IPS DF 6.9 (cell line): ENCODE results near the gene ARNT2.

Experiments
- DNase-seq: peaks from one replicate; pipeline ENCODE4 v3.0.0-alpha.2; 2013; ENCODE audit warnings: low read depth, low spot score
- H3K27ac ChIP-seq: one replicate; pipeline ENCODE4 v1.5.1; 2013; ENCODE audit warnings: low read length, control low read depth
- H3K27me3 ChIP-seq: 2 replicates; pipeline ENCODE4 v1.6.1; 2013; ENCODE audit warnings: mild to moderate bottlenecking, low read length; ENCODE audit not compliant: control insufficient read depth, insufficient read depth
- H3K36me3 ChIP-seq: 2 replicates; pipeline ENCODE4 v1.6.1; 2013; ENCODE audit warnings: low read length; ENCODE audit not compliant: control insufficient read depth, insufficient read depth
- H3K4me1 ChIP-seq: 2 replicates; pipeline ENCODE4 v1.6.1; 2013; ENCODE audit warnings: low read length; ENCODE audit not compliant: control insufficient read depth, insufficient read depth
- H3K4me3 ChIP-seq: 2 replicates; pipeline ENCODE4 v1.5.1; 2013; ENCODE audit warnings: mild to moderate bottlenecking, low read length
- H3K9me3 ChIP-seq: 2 replicates; pipeline ENCODE4 v1.6.1; 2013; ENCODE audit warnings: low read length, inconsistent platforms; ENCODE audit not compliant: control insufficient read depth, insufficient read depth
- WGBS: extraction: QIAGEN DNeasy Blood & Tissue Kit; methylation state at CpG from one replicate; pipeline ENCODE4 v1.1.7; 2013; ENCODE audit warnings: mixed read lengths, missing lambda C conversion rate; ENCODE audit not compliant: insufficient read length, insufficient coverage; 5-methylcytosine and 5-hydroxymethylcytosine counted together

The ARNT2 gene

DNA sequence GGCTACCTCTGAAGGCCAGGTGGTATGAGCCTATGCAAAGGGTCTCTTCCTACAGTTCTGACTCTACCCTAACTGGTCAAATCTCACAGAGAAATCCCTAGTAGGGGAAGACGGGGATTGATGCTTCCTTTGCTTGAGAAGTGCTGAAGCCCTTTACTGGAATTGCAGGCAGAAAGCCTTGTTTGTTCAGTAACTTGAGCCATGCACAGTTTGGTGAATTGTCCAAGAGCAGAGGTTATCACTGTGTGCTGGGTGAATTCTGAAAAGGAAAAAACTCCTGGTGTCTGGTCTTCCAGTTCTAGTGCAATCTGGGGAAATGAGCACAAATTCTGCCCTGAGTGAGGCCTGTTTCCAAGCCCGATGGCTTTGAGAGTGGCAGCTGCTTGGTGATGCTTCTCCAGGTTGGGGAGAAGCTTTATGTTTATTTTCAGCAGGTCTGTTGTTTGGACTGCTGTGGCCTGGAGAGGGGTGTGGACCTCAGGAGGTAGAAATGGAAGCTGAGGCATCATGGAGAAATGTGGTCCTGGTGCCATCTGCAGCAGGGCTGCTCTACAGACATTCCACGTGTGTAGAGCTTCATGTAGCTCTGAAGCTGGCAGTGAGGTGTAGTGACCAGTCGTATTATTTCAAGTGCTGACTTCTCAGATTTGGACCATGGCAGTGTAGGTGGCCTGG lies 60.9 kb downstream of the ARNT2 start:
- Histone ChIP-seq H3K4me1 (0 out of 2 replicates have a peak, but pooled peaks cover 3% of the 10 kb centered on the region), H3K27me3 (no peaks in the 10 kb centered on the region)

DNA sequence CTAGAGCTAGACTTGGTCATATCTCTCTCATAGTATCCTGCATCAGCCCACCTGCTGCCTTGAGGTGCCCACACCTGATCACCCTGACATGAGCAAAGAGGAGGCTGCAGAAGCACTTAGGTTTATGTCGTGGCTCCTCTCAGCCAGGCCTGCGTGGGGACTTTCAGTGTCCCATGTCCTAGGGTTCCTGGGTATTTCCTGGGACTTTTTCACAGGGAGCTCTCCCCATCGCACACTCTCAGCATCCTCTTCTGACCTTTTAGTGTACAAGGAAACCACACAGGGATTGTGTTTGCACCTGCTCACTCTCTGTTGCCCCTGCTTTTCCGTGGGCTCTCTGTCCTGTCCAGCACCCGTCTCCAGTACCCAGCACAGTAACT lies 61.4 kb downstream of the ARNT2 start:
- Histone ChIP-seq H3K27me3 (no peaks in the 10 kb centered on the region), H3K36me3 (no peaks in the 10 kb centered on the region), H3K4me3 (no peak overlapping the region), H3K27ac (no peak overlapping the region), H3K4me1 (0 out of 2 replicates have a peak, but pooled peaks cover 3% of the 10 kb centered on the region), H3K9me3 (no peaks in the 10 kb centered on the region)
- WGBS, result no CpG with 5 or more reads among the region's 5 CpGs
- DNase-seq, result no peak

More for the DNA sequence above, 60.9 kb downstream of the ARNT2 start:
- Histone ChIP-seq H3K27ac (no peak overlapping the region), H3K36me3 (no peaks in the 10 kb centered on the region), H3K4me3 (no peak overlapping the region), H3K9me3 (no peaks in the 10 kb centered on the region)
- no CpG with 5 or more reads among the region's 4 CpGs for WGBS
- DNase-seq, result no peak

DNA sequence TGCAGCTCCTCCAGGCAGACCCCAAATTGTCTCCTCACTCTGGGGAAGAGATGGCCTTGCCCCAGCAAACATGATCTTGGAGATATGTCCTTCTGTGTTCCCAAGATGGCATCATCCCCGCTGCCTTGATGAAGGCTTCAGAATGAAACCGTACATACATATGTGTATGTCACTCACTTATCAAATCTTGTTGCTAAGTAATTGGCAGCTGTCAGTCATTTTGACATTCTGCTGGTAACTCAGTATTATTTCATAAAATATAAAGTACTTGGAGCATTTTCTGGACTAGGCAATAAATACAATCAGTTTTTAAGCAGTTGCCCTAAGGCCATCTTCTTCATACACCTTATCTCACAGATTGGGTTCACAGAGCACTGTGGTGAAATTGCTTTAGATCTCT lies 62.4 kb downstream of the ARNT2 start:
- Histone ChIP-seq H3K27me3 (no peaks in the 10 kb centered on the region), H3K9me3 (no peaks in the 10 kb centered on the region), H3K4me3 (no peak overlapping the region), H3K27ac (no peak overlapping the region), H3K36me3 (no peaks in the 10 kb centered on the region), H3K4me1 (0 out of 2 replicates have a peak, but pooled peaks cover 3% of the 10 kb centered on the region)
- no peak for DNase-seq
- no CpG with 5 or more reads among the region's 2 CpGs for WGBS

DNA sequence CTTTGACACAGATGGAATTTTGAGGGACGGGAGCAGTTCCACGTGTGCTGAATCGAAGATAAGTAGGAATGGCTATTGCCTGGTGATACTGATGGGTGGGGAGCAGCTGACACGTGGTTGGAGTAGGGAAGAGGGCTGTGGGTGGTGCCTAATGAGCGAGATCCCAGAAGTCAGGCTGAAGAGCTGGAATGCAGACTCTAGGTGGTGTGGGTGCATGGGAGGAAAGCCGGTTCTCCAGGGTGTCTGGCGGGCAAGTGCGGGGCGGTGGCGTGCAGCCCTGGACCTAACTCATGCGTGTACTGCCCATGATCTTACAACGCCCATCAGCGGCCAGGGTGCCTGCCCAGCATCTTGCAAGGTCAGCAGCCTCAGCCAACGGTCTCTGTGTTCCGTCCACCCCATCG lies 63.1 kb downstream of the ARNT2 start:
- no peak for DNase-seq
- H3K4me1 ChIP-seq, result peaks cover 3% of the 10 kb centered on the region; the same call in 1 of the 2 replicates
- no peaks in the 10 kb centered on the region for H3K27me3 ChIP-seq
- no peaks in the 10 kb centered on the region for H3K9me3 ChIP-seq
- no CpG with 5 or more reads among the region's 16 CpGs for WGBS
- no peaks in the 10 kb centered on the region for H3K36me3 ChIP-seq
- H3K27ac ChIP-seq, result no peak overlapping the region
- no peak overlapping the region for H3K4me3 ChIP-seq

DNA sequence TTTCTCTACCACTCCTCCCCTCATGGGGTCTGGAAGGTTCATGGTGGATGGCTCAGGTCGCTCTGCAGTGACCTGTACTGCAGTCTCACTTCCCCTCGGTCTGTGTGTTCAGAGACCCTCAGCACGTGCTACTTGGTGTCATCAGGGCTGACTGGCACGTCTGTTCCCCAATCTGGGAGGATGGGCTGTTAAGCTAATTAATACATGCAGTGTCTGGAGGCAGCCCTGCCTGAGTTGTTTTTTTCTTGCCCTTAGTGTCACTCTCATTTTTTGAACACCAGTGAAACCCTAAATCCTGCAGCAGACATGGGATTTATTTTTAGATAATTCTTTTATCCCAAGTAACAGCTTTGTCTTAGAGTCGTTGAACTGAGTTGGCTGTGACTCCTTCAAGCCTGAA lies 64.6 kb downstream of the ARNT2 start:
- Histone ChIP-seq H3K9me3 (no peaks in the 10 kb centered on the region), H3K4me3 (no peak overlapping the region), H3K27me3 (no peaks in the 10 kb centered on the region), H3K27ac (no peak overlapping the region), H3K36me3 (no peaks in the 10 kb centered on the region), H3K4me1 (peaks cover 9% of the 10 kb centered on the region; the same call in 1 of the 2 replicates)
- DNase-seq, result no peak
- no CpG with 5 or more reads among the region's 5 CpGs for WGBS

DNA sequence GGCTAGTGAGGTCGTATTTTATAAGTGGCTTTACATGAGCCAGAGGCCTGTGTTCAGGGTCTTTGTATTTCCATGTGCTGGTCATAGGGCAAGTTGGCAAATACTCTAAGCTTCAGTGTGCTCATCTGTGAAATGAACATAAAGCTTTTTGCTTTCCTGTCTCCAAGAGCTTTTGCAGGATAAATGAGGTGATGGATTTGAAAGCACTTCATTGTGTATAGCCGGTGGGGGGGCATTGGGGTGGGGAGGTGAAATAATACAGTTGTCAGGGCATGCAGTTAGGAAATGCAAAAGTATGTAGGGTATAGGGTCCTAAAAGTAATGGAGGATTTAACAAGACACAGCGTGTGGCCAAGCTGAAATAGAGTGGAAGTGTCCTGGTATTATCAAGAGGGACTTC lies 67.7 kb downstream of the ARNT2 start:
- DNase-seq, result no peak
- H3K4me1 ChIP-seq, result peaks cover 10% of the 10 kb centered on the region; the same call in 1 of the 2 replicates
- no peaks in the 10 kb centered on the region for H3K9me3 ChIP-seq
- H3K27ac ChIP-seq, result no peak overlapping the region
- WGBS, result no CpG with 5 or more reads among the region's 3 CpGs
- H3K27me3 ChIP-seq, result no peaks in the 10 kb centered on the region
- no peak overlapping the region for H3K4me3 ChIP-seq
- no peaks in the 10 kb centered on the region for H3K36me3 ChIP-seq

DNA sequence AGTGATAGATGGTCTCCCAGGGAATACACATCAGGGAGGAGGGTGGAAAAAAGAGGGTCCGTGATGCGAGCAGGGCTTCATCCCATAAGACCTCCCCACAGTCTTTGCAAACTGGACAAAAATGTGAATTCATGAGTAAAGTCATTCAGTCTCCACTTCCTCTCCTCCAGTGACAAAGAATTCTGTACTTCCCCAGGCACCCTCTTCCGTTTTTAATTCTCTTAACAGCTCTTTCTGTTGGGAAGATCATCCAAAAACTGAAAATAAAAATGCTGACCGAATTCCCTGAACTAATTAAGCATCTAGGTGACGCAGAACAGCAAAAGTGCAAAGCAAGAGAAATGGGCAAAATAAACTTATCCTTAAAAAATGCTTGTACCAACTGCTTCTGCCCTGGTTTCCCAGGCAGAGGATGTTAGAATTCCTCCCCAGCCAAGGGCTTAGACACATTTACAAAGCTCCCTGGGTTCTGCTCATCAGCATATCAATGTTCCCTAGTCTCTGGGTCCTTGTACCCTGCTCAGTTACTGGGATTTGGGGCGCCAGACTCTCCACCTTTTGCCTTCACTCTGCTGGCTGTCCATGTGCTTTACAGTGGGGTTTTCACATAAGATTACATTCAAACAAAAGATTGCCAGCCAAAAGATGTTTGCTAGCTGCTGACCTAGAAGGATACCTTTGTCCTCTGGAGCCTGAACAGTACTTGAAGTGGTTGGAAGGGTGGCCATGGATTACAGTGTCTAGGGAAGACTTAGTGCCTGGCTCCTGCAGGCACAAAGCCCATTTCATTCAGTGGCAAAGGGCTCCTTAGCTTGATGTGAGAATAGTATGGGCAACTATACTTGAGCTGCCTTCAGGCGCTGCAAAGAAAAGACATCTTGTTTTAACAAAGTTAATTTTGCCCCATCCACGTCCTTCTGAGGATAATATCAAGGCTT lies 69.4 kb downstream of the ARNT2 start:
- no peaks in the 10 kb centered on the region for H3K27me3 ChIP-seq
- H3K4me1 ChIP-seq, result peaks cover 7% of the 10 kb centered on the region; the same call in 1 of the 2 replicates
- no CpG with 5 or more reads among the region's 8 CpGs for WGBS
- no peak for DNase-seq
- no peak overlapping the region for H3K27ac ChIP-seq
- H3K4me3 ChIP-seq, result no peak overlapping the region
- no peaks in the 10 kb centered on the region for H3K9me3 ChIP-seq
- H3K36me3 ChIP-seq, result no peaks in the 10 kb centered on the region

DNA sequence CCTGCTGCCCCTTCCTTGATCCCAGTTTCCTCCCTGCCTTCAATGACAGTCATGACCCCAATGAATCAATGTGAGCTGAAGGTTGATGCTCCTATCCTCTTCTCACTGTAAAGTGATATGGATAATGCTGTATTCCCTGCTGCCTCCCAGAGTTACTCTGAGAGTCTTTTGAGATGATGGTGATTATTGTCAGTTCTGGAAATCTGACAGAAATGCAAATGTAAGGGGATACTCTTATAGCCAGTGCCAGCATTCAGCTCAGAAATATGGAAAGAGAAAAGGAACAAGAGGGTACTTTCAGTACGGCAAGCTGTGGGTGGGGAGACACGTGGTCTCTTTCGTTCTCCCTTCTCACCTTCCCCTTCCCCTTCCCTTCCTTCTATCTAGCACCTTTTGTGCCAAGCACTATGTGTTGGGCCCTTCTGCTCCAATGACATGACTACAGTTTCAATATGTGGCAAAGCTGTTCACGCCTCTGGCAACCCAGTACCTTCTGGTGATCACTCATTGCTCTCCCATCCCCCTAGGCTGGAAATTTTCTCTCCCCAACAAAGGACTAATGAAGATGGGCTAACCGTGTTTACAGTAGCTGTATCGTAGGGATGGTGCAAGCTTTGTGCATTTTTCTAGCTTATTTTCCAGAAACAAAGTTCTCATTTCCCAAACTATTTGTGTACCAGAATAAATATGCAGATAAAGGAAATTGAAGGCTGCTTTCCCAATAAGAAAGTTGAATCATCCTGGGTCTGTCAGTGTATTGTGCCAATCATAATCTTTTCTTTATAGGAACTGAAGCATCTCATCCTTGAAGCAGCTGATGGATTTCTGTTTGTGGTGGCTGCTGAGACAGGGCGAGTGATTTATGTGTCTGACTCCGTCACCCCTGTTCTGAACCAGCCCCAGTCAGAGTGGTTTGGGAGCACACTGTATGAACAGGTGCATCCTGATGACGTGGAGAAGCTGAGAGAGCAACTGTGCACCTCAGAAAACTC lies 70.3 kb downstream of the ARNT2 start:
- WGBS, result no CpG with 5 or more reads among the region's 9 CpGs

DNA sequence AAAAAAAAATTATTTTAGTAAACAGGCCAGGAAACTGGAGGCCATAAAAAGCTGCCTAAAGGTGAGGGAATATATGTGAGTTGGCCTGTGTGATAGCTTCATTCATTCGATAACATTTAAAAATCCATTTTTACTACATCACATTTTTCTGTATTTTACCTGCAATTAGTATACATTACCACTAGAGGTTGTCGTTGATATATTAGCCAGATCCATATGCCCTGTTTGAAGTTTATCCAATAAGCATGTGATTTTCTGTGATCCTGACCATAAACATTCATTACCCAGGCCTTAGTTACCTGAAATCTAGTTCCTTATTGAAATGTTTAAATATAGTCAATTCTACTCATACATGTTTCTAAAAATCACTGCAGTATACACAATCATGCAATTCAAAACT lies 71.4 kb downstream of the ARNT2 start:
- H3K9me3 ChIP-seq, result no peaks in the 10 kb centered on the region
- H3K4me1 ChIP-seq, result peaks cover 13% of the 10 kb centered on the region
- H3K36me3 ChIP-seq, result no peaks in the 10 kb centered on the region
- no peak for DNase-seq
- H3K27me3 ChIP-seq, result no peaks in the 10 kb centered on the region
- no CpG with 5 or more reads among the region's 2 CpGs for WGBS
- H3K4me3 ChIP-seq, result no peak overlapping the region
- H3K27ac ChIP-seq, result no peak overlapping the region

More for the DNA sequence above, 70.3 kb downstream of the ARNT2 start:
- Histone ChIP-seq H3K4me1 (peaks cover 7% of the 10 kb centered on the region; the same call in 1 of the 2 replicates), H3K9me3 (no peaks in the 10 kb centered on the region), H3K4me3 (no peak overlapping the region), H3K36me3 (no peaks in the 10 kb centered on the region), H3K27me3 (no peaks in the 10 kb centered on the region), H3K27ac (no peak overlapping the region)
- DNase-seq, result no peak

DNA sequence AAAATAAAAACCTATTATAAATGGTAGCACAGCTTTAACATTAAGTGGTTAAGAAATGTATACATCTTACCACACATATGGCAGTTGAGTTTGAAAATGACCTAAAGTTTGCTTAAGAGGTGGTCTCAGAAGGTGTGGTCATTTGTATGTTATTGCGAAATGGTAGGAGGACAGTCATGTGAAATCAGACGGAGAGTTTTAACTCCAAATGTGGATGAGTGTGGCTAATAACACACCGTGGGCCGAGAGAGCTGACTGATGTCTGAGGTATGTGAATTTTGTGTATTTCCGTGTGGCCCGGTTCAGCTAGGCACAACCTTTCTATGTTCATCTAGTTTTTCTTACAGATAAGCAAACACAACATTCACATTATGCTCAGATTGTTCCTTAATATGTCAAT lies 71.9 kb downstream of the ARNT2 start:
- Histone ChIP-seq H3K4me3 (no peak overlapping the region), H3K36me3 (no peaks in the 10 kb centered on the region), H3K9me3 (no peaks in the 10 kb centered on the region), H3K27me3 (no peaks in the 10 kb centered on the region), H3K27ac (no peak overlapping the region), H3K4me1 (peaks cover 13% of the 10 kb centered on the region)
- no CpG with 5 or more reads among the region's 6 CpGs for WGBS
- DNase-seq, result no peak
